ENCODE results near the gene CTSL.

CTSL gene

DNA sequence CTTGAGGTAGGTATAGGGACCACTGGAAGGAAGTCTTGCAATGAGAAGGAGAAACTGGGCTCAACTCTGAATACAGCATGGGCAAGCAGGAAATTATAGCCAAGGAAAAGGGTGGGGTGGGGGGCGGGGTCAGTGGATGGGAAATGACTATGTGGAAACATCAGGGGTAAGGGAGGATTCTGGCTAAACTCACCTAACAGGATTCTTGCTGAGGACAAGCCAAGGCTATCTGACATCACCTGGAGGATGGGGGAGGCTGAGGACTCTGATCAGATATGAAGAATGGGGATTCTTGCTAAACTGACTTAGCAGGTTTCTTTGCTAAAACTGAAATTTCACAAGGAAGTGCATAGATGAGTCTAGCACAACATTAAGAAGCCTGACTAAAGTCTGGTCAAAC is 40.8 kb downstream of the CTSL start:
- TF ChIP-seq, protein P1, sequence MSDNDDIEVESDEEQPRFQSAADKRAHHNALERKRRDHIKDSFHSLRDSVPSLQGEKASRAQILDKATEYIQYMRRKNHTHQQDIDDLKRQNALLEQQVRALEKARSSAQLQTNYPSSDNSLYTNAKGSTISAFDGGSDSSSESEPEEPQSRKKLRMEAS (IDR thresholded peaks at IDR 0.05; ENCODE audit: low read depth, low read length): no peak
- no peak for TF ChIP-seq MYC (IDR thresholded peaks at IDR 0.05; ENCODE audit: low read depth, low read length)
- TF ChIP-seq, protein P2, sequence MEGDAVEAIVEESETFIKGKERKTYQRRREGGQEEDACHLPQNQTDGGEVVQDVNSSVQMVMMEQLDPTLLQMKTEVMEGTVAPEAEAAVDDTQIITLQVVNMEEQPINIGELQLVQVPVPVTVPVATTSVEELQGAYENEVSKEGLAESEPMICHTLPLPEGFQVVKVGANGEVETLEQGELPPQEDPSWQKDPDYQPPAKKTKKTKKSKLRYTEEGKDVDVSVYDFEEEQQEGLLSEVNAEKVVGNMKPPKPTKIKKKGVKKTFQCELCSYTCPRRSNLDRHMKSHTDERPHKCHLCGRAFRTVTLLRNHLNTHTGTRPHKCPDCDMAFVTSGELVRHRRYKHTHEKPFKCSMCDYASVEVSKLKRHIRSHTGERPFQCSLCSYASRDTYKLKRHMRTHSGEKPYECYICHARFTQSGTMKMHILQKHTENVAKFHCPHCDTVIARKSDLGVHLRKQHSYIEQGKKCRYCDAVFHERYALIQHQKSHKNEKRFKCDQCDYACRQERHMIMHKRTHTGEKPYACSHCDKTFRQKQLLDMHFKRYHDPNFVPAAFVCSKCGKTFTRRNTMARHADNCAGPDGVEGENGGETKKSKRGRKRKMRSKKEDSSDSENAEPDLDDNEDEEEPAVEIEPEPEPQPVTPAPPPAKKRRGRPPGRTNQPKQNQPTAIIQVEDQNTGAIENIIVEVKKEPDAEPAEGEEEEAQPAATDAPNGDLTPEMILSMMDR (IDR thresholded peaks at IDR 0.05; ENCODE audit: low read depth, low read length): no peak
- TF ChIP-seq POLR2A (IDR thresholded peaks at IDR 0.05; ENCODE audit: extremely low read depth, insufficient read length): no peak
- no peak for DNase-seq (ENCODE audit: low read depth)
- no peak overlapping the region for H3K4me3 ChIP-seq (ENCODE audit: low read depth, low read length)

DNA sequence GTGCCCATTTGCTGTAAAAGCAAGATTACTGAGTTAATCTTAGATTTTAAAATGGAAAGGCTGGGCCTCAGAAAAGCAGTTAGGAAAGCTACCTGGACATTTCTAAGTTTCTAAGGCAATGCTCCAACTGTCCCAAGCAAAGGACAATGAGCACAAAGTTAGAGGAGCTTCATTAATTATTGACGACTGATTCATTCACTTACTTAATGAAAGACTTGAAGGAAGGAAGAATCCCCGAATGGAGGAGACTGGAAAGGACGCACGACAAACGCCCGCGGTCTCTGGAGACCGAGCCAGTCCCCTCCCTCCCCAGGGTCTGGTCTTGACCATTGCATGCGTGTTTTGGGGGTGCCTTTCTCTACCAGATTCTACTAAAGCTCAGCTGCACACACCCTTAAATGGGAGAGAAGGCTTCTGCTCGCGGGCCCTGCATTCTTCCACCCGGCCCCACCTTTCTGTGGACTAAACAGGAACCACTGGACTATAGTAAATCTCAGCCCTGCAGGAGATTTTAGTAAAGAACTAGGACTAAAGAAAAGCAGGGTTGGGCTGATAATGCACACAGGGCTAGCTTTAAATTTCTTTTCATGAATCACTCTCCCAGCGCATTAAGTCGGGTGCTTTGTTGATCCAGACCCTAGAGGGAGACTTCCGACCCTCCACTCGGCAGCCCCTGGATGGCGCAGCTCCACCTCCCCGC is 44.8 kb downstream of the CTSL start:
- no peak for DNase-seq (ENCODE audit: low read depth)
- H3K4me3 ChIP-seq (ENCODE audit: low read depth, low read length): no peak overlapping the region
- TF ChIP-seq POLR2A (IDR thresholded peaks at IDR 0.05; ENCODE audit: extremely low read depth, insufficient read length): no peak
- TF ChIP-seq, protein P2 (IDR thresholded peaks at IDR 0.05; ENCODE audit: low read depth, low read length): no peak
- TF ChIP-seq MYC (IDR thresholded peaks at IDR 0.05; ENCODE audit: low read depth, low read length): no peak
- TF ChIP-seq, protein P1 (IDR thresholded peaks at IDR 0.05; ENCODE audit: low read depth, low read length): no peak

DNA sequence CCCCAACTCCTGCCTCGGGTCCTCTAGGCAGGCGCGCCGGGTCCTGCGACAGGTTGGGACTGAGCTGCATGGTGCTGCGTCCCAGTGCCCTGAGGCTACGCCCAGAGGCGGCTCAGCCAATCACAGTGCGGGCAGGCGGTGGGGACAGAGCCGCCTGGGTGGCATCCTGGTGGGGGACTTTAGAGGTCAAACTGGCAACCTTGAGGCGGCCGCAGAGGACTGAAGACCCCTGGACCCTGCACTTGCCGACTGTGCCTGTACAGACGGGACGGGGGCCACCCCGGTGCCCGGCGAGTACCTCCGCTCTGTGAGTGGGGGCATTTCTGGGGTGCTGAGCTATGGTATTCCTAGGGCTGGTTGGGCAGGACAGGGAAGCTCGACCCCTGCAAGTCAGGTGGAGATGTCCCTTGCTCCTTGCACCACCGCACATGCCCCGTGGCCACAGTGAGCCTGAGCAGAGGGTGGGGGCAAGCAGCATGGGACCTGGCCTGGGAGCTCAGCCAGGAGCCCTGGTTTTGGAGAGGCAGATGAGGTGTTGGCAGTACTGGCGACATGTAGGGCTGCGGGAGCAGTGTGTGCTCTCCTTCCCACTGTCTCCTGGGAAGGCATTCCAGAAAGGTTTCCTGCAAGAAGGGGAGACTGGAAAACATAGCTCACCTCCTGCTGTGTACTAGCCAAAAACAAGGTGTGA is 45.5 kb downstream of the CTSL start:
- TF ChIP-seq POLR2A (IDR thresholded peaks at IDR 0.05; ENCODE audit: extremely low read depth, insufficient read length): no peak
- no peak overlapping the region for H3K4me3 ChIP-seq (ENCODE audit: low read depth, low read length)
- no peak for DNase-seq (ENCODE audit: low read depth)

DNA sequence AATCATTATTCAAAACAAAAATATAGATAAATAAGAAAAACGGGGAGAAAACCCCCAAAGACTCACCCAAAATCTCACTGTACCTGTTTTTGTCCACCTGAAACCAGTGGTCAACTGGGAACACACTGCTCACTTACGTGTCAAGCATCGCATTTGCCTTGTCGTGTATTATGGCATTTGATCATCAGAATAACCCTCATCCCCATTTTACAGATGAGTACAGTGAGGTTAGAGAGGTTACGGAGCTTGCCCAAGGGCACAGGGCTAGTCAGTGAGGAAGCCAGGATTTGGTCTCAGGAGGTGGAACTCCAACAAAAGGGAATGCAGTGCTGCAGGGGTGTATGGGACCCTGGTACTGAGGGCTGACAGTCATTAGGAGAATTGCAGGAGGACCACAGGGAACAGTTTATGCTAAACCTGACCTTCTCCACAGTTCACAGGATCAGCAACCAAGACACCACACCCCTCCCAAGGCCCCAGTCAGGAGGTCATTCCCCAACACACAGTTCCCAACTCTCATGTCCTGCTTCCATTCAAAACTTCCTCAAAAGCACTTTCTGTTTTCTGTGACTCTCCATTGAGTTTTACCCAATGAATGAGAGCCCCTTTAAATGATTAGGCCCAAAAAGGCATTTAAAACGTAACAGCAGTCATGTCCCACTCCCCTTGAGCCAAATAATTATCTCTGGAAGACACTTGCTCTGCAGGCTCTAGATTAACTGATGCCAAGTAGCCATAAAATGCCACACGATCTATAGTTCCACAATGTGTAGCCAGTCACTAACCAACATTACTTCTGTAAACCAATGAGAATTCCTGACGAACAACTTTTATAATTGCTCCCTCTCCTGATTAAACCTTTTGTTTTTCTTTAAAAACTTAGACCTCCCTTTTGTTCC is 50.8 kb downstream of the CTSL start:
- DNase-seq (ENCODE audit: low read depth): no peak
- no peak overlapping the region for H3K4me3 ChIP-seq (ENCODE audit: low read depth, low read length)
- TF ChIP-seq MYC (IDR thresholded peaks at IDR 0.05; ENCODE audit: low read depth, low read length): no peak
- TF ChIP-seq, protein P2 (IDR thresholded peaks at IDR 0.05; ENCODE audit: low read depth, low read length): no peak
- TF ChIP-seq, protein P1 (IDR thresholded peaks at IDR 0.05; ENCODE audit: low read depth, low read length): no peak
- TF ChIP-seq POLR2A (IDR thresholded peaks at IDR 0.05; ENCODE audit: extremely low read depth, insufficient read length): no peak

- no peak for DNase-seq (ENCODE audit: low read depth)
- no peak overlapping the region for H3K4me3 ChIP-seq (ENCODE audit: low read depth, low read length)
- TF ChIP-seq, protein P2 (IDR thresholded peaks at IDR 0.05; ENCODE audit: low read depth, low read length): no peak
- TF ChIP-seq, protein P1 (IDR thresholded peaks at IDR 0.05; ENCODE audit: low read depth, low read length): no peak
Measured at GRCh38 chr9:87778996-87779395, 53.1 kb downstream of the CTSL start.
